GM19238 (cell line): ENCODE data around the gene KMT2D.

Experiments
- DNase-seq: peaks from one replicate; pipeline ENCODE4 v3.0.0; 2011; ENCODE audit warnings: low spot score; ENCODE audit not compliant: insufficient read length

KMT2D gene

DNA sequence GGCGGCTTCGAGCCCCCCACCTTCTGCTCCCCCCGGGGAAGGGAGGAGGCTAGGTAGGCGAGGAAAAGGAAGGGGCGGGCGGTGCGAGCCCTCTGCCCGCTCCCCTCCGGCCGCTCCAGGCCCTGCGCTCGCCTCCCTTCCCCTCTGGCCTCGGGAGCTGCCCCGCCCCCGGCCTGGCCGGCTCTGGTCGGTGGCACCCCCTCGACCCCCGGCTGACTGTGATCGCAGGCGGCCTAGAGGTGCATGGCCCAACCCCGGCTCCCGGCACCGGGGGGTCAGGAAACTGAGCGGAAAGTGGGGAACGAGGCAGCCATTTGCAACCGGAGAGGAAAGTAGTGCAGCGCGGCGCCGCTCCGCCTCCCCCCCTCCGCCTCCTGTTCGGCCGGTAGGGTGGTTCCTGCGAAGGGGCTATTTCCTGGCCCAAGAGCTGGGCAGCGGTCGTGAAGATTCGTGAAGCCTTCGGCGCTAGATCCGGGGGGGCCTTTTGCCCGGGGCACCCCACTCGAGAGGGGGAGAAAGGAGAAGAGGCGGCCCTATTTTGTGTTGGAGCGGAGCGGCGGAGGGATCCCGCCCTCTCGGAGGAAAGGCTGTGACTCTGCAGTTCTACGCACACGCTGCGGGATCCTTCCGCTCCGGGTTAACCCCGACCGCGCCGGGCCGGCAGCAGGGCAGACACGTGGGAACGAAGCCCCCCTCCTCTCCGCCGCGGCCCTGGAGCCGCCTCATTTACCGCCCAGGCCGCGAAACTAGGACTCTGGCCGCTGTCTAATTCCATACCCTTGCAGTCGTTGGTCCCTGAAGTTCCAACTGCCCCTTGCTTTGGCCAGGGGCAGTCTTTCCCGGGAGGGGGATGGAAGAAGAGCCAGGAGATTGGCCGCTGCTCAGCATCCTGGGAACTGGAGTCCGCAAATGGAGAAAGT, at the start of gene KMT2D:
Gene KMT2D, minus strand, starts transcription at position 558 of the 920 bp plus-strand sequence. CDS start 5,470 bp downstream, outside the sequence.
- DNase-seq: peak; percentile 91

DNA sequence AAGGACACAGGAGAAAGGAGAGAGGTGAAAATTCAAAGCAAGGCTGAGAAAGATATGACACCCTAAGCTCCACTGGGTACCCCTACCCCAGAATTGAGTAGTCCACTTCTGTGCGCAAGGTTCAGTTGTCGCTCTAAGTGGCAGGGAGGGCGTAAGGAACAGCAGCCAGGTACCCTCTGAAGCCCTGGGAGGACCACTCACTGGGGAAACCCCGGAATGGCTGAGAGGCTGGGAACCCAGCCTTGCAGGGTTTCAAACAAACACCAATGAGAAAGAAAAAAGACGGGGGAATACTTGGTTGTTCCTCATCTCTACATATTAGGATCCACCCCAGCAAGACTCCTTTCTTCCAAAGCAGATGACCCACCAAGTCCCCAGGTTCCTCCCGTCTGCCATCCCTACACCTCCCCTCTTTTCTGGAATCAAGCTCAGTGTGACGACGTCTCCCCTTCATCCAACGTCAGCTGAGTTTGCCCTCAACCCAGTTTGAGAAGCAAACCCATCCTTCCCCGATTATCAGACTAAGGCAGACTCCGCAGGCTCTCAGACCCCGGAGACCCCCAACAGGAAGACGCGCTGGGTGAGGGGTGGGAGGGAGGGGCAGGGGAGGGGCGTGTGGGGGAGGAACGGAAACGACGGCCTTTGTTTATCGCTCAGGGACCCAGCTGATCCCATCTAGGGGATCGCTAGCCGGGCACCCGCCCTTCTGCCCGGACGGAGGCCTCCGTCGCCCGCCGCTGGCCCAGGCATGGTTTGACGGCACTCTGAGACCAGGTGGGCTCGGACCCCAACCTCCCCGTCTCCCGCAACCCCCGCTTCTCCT, 49.3 kb upstream of the KMT2D start:
- no peak for DNase-seq

DNA sequence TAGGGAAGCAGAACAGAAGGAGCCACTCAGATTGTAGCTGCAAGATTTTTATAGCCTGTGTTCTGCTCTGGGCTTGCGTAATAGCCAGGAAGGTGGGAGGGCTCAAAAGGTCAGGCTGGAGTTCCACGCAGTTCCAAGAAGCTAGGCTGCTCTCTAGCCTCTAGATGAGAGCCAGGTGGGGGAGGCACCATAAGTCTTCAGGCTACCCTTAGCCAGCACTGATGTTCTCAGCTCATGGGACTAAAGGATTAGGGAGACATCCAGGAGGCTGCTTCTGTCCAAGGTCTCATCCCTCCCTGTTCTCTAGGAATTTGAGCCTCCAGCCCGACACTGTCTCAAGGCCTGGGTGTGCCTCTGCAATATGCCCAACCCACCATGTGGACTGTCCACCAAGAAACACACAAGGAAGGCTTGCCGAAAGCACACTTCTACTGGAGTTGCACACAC, 48.4 kb upstream of the KMT2D start:
- no peak for DNase-seq

- no peak for DNase-seq
These were observed 45.0 kb upstream of the KMT2D start for GRCh38 chr12:49105504-49106084.

DNA sequence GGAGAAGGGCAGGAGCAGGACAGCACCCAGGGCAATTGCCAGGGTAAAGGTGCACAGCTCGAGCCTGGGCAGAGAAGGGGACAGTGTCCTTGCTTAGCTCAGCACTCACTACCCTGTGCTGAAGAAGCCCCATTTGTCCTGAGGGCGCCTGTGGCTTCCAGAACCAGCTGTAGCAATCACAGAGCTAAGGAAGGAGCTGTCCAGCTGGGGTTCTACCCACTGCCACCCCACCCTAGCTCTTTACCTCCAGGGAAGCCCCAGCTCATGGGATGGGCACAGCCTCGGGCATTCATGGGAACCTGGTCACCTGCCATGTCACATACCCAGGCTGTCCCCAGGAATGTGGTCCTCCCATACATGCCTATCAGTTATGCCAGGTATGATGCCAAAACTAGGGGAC, 44.2 kb upstream of the KMT2D start:
- no peak for DNase-seq

DNA sequence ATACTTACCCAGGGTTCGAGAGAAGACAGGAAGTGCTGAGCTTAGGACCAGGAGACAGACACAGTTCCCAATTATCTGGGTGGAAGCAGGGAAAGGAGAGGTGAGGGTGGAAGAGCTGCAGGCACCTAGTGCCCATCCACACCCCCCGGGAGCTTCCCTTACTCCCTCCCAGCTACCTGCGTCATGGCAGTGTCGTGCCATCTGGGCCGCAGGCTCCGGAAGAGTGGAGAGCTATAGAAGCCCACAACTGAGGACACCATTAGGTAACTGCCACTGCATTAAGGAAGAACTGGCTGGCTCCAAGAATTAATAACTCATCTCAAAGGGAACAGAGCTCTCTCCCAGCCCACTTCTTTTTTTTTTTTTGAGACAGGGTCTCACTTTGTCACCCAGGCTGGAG, 39.8 kb upstream of the KMT2D start:
- no peak for DNase-seq

DNA sequence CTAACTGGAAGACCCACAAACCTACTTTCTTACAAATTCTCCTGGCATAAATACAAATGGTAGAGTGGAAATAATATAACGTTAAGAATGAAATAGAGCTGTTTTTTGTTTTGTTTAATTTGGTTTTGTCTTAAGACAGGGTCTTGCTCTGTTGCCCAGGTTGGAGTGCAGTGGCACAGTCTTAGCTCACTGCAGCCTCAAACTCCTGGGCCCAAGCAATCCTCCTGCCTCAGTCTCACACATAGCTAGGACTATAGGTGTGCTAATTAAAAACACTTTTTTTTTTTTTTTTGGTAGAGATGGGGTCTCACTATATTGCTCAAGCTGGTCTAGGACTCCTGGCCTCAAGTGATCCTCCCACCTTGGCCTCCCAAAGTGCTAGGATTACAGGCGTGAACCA, 38.1 kb upstream of the KMT2D start:
- DNase-seq: no peak

DNA sequence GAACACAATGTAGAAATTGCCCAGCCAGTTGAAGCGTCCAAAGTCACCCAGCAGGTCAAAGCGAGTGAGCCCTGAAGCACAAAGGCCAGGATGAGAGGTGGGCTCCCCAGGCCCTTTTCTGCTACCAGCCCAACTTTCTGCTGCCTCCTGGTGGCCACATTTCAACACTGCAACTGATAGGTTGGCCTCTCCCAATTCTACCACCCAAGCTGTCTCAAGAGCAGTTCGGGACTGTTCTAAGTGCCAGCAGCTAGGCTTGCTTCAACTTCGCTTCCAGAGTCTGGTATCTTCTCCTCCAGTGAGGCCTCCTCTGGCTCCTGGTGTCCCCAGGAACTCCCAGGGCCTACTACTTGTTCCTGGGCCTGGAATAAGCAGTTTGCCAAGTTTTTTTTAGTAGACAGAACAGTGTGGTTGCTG, 37.4 kb upstream of the KMT2D start:
- peak; percentile 61 for DNase-seq

DNA sequence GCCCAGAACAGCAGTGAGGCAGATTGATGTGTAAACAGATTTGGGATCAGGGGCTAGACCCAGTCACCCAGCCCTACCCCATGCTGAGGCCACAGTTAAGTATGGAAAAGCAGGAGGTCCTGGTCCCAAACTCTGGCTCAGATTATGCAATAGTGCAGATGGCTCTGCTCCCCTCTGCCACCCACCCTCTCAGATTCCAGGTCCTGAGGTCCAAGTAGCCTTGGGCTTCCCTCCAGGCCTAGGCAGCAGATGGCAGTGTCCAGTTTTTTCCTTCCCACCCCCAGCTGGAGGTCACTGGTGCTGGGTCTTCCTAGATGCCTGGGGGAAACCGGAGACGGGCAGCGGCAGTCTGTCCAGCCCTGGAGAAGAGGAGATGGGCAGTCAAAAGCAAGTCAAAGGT, 36.8 kb upstream of the KMT2D start:
- DNase-seq: no peak

GRCh38 chr12:49094975-49095365, 34.4 kb upstream of the KMT2D start:
- DNase-seq: no peak

DNA sequence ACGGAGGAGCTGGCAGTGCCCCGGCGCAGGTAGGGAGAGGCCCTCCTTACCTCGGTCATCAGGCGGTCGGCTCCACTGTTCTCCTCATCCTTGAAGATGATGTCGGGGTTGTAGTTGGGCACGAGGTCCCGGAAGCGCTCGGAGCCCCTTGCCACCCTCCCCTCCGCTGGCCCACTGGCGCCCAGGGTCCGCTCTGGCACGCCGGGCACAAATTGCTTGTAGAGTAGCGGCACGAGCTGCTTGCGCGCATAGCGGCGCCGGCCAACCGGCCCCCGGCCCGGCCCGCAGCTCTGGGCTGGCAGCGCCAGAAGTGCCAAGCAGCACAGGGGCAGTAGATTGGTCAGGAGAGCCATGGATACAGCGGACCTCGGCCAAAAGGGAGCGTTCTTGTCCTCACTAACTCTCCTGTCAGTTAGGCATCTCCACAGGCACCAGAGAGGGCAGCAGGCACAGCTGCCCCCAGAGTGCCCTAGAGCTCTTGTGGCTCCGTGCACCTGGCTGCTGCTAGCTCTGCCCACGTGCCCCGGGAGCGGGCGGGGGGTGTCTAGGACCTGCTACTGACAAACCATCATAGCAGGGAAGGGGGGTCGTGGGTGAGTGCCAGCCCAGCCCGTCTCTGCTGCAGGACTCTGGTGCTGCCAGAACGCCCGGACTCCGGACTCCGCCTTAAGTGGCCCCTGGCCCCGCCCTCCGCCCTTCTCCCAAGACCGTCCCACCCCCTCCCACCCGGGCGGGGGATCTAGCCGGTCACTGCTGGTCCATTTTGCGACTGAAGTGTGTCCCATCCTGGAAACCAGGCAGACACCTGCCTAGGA, 33.8 kb upstream of the KMT2D start, which contains the start of gene DHH:
Gene DHH, minus strand, starts transcription at position 642 of the 815 bp plus-strand sequence. Its CDS starts 289 bp downstream, at position 353.
- no peak for DNase-seq

GRCh38 chr12:49093792-49094159, 33.2 kb upstream of the KMT2D start:
- DNase-seq: no peak

DNA sequence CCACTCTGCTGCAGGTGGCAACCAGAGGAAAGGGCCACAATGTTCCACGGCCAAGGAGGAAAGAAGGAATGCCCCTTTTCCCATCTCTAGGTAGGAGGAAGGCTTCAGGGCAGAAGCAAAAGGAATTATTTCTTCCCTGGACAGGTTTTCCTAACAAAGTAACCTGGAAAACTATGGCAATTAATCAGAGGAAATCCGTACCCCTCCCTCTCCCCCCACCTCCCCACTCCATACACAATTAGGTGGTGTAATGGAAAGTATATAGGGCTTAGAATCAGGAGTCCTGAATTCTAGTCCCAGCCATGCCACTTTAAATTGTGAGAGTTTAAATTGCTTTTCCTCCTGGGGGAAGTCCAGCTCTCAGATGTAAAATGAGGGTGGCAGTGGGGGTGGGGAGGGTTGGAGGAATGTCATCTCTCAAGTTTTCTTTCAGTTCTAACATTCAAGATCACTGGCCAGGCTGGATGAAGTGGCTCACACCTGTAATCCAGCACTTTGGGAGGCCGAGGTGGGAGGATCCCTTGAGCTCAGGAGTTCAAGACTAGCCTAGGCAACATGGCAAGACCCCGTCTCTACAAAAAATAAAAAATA, 32.3 kb upstream of the KMT2D start:
- no peak for DNase-seq

DNA sequence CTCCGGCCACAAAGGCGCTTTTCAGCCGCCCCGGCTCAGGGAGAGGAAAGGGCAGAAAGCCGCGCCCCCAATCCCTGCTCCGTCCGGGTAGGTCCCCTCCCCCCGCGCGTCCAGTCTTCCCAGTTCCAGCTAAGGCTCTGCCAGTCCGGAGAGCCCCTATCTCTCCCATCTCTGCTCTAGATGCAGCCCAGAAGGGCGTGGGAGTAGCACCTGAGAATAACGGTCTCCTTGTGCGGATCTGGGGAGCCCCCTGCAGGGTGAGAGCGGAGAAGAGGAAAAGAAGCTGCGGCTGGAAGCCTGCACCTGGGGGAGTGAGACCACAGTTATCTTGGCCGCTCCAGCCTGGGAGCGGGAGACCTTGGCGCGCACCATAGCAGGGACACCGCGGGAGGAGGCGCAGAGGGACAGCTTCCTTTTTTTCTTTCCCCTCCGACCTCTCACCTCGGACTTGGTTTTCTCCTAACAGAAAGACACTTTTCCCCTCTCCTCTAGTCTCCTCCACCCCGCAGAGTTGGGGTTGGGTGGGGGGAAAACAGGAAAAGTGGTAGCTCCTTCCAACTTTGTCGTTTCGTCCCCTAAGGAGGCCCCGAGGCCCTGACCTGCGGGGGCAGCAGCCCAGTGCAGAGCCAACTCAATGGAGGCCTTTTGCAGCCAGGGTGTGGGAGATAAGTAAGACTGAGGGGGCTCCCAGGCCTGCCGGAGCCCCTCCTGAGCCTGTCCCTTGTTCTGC, 31.7 kb upstream of the KMT2D start:
- DNase-seq: peak; percentile 80

- DNase-seq: no peak
These were observed 31.2 kb upstream of the KMT2D start for GRCh38 chr12:49091836-49092085.

DNA sequence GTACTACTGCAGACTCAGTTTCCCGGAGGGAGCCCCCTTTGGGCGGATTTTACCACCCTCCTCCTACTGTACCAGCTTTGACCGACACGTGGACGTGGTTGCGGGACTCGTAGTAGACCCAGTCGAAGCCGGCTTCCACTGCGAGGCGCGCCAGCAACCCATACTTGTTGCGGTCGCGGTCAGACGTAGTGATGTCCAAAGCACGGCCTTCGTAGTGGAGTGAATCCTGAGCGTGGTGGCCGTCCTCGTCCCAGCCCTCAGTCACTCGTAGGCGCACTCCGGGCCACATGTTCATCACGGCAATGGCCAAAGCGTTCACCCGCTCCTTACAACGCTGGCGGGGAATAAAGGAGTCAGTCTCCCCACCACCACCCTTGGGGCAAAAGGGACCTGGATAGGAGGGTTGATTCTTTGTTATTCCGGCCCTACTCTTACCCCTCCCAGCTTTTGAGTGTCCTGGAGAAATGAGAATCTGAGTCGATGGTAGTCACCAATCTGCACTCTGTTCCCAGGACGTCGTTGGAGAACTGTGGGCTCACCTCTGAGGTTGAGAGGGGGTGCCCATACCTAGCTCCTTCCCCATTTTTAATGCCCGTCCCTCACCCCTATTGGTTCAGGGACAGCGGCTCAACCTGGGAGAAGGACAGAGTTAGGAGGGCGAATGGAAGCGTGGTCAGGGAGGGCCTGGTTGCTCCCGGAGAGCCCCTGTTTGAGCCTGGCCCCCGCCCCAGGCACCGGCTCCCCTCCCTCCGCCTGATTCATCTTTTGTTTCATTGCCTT, 30.7 kb upstream of the KMT2D start:
- DNase-seq: no peak

- DNase-seq: no peak
These were observed 29.5 kb upstream of the KMT2D start for GRCh38 chr12:49089821-49090773.

DNA sequence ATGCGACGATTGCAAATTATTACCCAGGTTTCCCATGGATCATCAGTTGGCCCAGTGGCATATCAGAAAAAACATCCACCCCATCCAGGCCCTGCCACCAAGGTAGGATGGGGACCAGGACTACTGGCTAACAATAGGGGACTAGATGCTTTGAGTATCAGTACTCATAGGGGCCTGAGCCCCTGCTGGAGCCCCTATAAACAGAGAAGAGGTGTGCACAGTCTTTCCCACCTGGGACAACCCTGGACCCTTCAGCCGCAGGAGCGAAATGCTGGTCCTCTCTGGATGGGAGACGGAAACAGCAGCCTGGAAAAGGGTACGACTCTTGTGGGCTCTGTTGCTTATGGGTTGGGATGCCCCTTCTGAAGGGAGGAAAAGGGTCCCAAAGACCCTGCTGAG, 28.3 kb upstream of the KMT2D start:
- no peak for DNase-seq
